Measurements from ENCODE around the gene COL21A1. TPM values are rescaled to one million over a fixed set of nuclear protein-coding genes. Genes with fewer than 3 reads are reported as not detected.

The COL21A1 gene
- total RNA-seq, 1 donor from 2014 or later, result 0.57 TPM

- no peak overlapping the region for H3K4me2 ChIP-seq (ENCODE audit: low read length)
- H3K9me3 Mint-ChIP-seq (ENCODE audit: unreplicated experiment), result no peaks in the 10 kb centered on the region
- H3K9ac ChIP-seq (ENCODE audit: low read length), result no peak overlapping the region
- H3K4me1 ChIP-seq (ENCODE audit: insufficient read depth, low read length), result no peaks in the 10 kb centered on the region
- H2AFZ ChIP-seq (ENCODE audit: low read depth, low read length), result no peak overlapping the region
- no peak overlapping the region for H3K27ac ChIP-seq (ENCODE audit: low read depth, low read length)
- H3K4me3 ChIP-seq (ENCODE audit: insufficient read depth, low read depth, low read length), result no peak overlapping the region
- no peaks in the 10 kb centered on the region for H3K9me3 ChIP-seq (ENCODE audit: insufficient read depth, low read depth, low read length)
- no peaks in the 10 kb centered on the region for H3K27me3 Mint-ChIP-seq (ENCODE audit: low read depth, unreplicated experiment)
- FAIRE-seq (no peak), DNase-seq (ENCODE audit: low read depth) (no peak)
- no peak overlapping the region for H3K27ac Mint-ChIP-seq (ENCODE audit: unreplicated experiment)
- no peak for TF ChIP-seq EZH2 (IDR thresholded peaks at IDR 0.05; ENCODE audit: insufficient read depth, low read length)
- TF ChIP-seq CTCF (IDR thresholded peaks at IDR 0.05; ENCODE audit: insufficient read depth, low read depth, low read length), result no peak
- no peaks in the 10 kb centered on the region for H4K20me1 ChIP-seq (ENCODE audit: insufficient read depth, low read length)
- H3K27me3 ChIP-seq (ENCODE audit: insufficient read depth, low read length), result no peaks in the 10 kb centered on the region
- no peaks in the 10 kb centered on the region for H3K36me3 Mint-ChIP-seq (ENCODE audit: low read depth, unreplicated experiment)
- H3K4me3 Mint-ChIP-seq (ENCODE audit: unreplicated experiment), result no peak overlapping the region
- H3K36me3 ChIP-seq (ENCODE audit: insufficient read depth, low read length), result no peaks in the 10 kb centered on the region
- H3K79me2 ChIP-seq (ENCODE audit: insufficient read depth, low read length), result no peaks in the 10 kb centered on the region
- no peaks in the 10 kb centered on the region for H3K4me1 Mint-ChIP-seq (ENCODE audit: low read depth, unreplicated experiment)
Measured at GRCh38 chr6:56214703-56215101, 32.7 kb downstream of the COL21A1 start.

GRCh38 chr6:56214041-56214702 is 33.2 kb downstream of the COL21A1 start:
- no peaks in the 10 kb centered on the region for H3K36me3 ChIP-seq (ENCODE audit: insufficient read depth, low read length)
- no peaks in the 10 kb centered on the region for H3K27me3 Mint-ChIP-seq (ENCODE audit: low read depth, unreplicated experiment)
- TF ChIP-seq EZH2 (IDR thresholded peaks at IDR 0.05; ENCODE audit: insufficient read depth, low read length) (no peak), CTCF (IDR thresholded peaks at IDR 0.05; ENCODE audit: insufficient read depth, low read depth, low read length) (no peak)
- DNase-seq (ENCODE audit: low read depth), result no peak
- no peak overlapping the region for H3K9ac ChIP-seq (ENCODE audit: low read length)
- H3K79me2 ChIP-seq (ENCODE audit: insufficient read depth, low read length), result no peaks in the 10 kb centered on the region
- no peak for FAIRE-seq
- no peak overlapping the region for H3K27ac ChIP-seq (ENCODE audit: low read depth, low read length)
- no peaks in the 10 kb centered on the region for H3K9me3 Mint-ChIP-seq (ENCODE audit: unreplicated experiment)
- H3K27ac Mint-ChIP-seq (ENCODE audit: unreplicated experiment), result no peak overlapping the region
- H3K36me3 Mint-ChIP-seq (ENCODE audit: low read depth, unreplicated experiment), result no peaks in the 10 kb centered on the region
- H3K4me3 Mint-ChIP-seq (ENCODE audit: unreplicated experiment), result no peak overlapping the region
- H3K27me3 ChIP-seq (ENCODE audit: insufficient read depth, low read length), result no peaks in the 10 kb centered on the region
- H3K9me3 ChIP-seq (ENCODE audit: insufficient read depth, low read depth, low read length), result no peaks in the 10 kb centered on the region
- no peaks in the 10 kb centered on the region for H3K4me1 ChIP-seq (ENCODE audit: insufficient read depth, low read length)
- H3K4me2 ChIP-seq (ENCODE audit: low read length), result no peak overlapping the region
- no peak overlapping the region for H3K4me3 ChIP-seq (ENCODE audit: insufficient read depth, low read depth, low read length)
- no peaks in the 10 kb centered on the region for H3K4me1 Mint-ChIP-seq (ENCODE audit: low read depth, unreplicated experiment)
- no peaks in the 10 kb centered on the region for H4K20me1 ChIP-seq (ENCODE audit: insufficient read depth, low read length)
- H2AFZ ChIP-seq (ENCODE audit: low read depth, low read length), result no peak overlapping the region

- no peak for TF ChIP-seq EZH2 (IDR thresholded peaks at IDR 0.05; ENCODE audit: insufficient read depth, low read length)
- no peak for TF ChIP-seq CTCF (IDR thresholded peaks at IDR 0.05; ENCODE audit: insufficient read depth, low read depth, low read length)
- Mint-ChIP-seq H3K27me3 (ENCODE audit: low read depth, unreplicated experiment) (peaks cover 2% of the 10 kb centered on the region), H3K9me3 (ENCODE audit: unreplicated experiment) (no peaks in the 10 kb centered on the region), H3K27ac (ENCODE audit: unreplicated experiment) (no peak overlapping the region), H3K4me3 (ENCODE audit: unreplicated experiment) (no peak overlapping the region), H3K4me1 (ENCODE audit: low read depth, unreplicated experiment) (no peaks in the 10 kb centered on the region), H3K36me3 (ENCODE audit: low read depth, unreplicated experiment) (no peaks in the 10 kb centered on the region)
- Histone ChIP-seq H3K27ac (ENCODE audit: low read depth, low read length) (no peak overlapping the region), H3K27me3 (ENCODE audit: insufficient read depth, low read length) (no peaks in the 10 kb centered on the region), H3K4me1 (ENCODE audit: insufficient read depth, low read length) (no peaks in the 10 kb centered on the region), H4K20me1 (ENCODE audit: insufficient read depth, low read length) (no peaks in the 10 kb centered on the region), H3K4me3 (ENCODE audit: insufficient read depth, low read depth, low read length) (no peak overlapping the region), H3K79me2 (ENCODE audit: insufficient read depth, low read length) (no peaks in the 10 kb centered on the region), H3K4me2 (ENCODE audit: low read length) (no peak overlapping the region), H2AFZ (ENCODE audit: low read depth, low read length) (no peak overlapping the region), H3K9ac (ENCODE audit: low read length) (no peak overlapping the region), H3K36me3 (ENCODE audit: insufficient read depth, low read length) (no peaks in the 10 kb centered on the region), H3K9me3 (ENCODE audit: insufficient read depth, low read depth, low read length) (no peaks in the 10 kb centered on the region)
- FAIRE-seq, result no peak
- DNase-seq (ENCODE audit: low read depth), result no peak
Measured at GRCh38 chr6:56211724-56212123, 35.7 kb downstream of the COL21A1 start.
